ENCODE data around the gene TAS2R14. TPM values are rescaled to one million over a fixed set of nuclear protein-coding genes. Genes with fewer than 3 reads are reported as not detected.

Gene TAS2R14
- total and polyA plus RNA-seq, 2 donors from 2014 or later: 0.75 to 3.9 TPM

DNA sequence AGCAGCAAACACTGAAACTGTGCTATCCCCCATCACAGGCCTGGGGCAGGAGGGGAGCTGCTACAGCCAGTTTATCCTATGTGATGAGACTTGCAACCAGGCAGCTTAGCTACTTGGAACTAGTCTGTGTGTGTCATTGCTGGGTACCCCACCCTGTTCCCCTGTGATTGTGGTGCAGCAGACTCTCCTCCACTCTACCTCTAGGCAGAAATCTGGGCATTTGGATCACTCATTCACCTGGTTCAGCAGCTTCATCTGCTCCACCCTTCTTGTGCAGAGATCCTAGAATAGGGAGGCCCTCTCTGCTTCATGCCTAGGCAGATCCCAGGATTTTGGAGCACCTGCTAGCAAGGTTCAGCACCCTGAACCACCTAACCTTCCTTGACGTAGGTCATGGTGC, 38.5 kb downstream of the TAS2R14 start:
- no peak overlapping the region for H3K9ac ChIP-seq (ENCODE audit: low read length in 3 of 3)
- FAIRE-seq (no peak), DNase-seq (no peak)
- H3K36me3 ChIP-seq (ENCODE audit: control insufficient read depth in 2 of 3, insufficient read depth in 3 of 3, low read length in 3 of 3): no peaks in the 10 kb centered on the region
- H3K27ac ChIP-seq (ENCODE audit: low read depth in 2 of 2, low read length in 2 of 2): no peak overlapping the region
- H3K4me1 ChIP-seq (ENCODE audit: control insufficient read depth in 2 of 3, insufficient read depth in 2 of 3, low read depth in 1 of 3, low read length in 3 of 3): no peaks in the 10 kb centered on the region
- H3K4me3 ChIP-seq (ENCODE audit: low read length in 3 of 3): no peak overlapping the region
- no peaks in the 10 kb centered on the region for H3K27me3 ChIP-seq (ENCODE audit: control insufficient read depth, insufficient read depth, low read length)
- no peak for TF ChIP-seq CTCF (IDR thresholded peaks at IDR 0.05; ENCODE audit: borderline replicate concordance, extremely low read depth, insufficient read depth)
- peaks cover 0 to 12% (median 0%) of the 10 kb centered on the region in 3 donors for H3K9me3 ChIP-seq (ENCODE audit: control insufficient read depth in 2 of 3, insufficient read depth in 1 of 3, low read length in 3 of 3)
- intact Hi-C loops (cut with DNase I): no loop called here

GRCh38 chr12:10896854-10897253, 42.2 kb downstream of the TAS2R14 start:
- no peak for TF ChIP-seq CTCF (IDR thresholded peaks at IDR 0.05; ENCODE audit: borderline replicate concordance, extremely low read depth, insufficient read depth)
- Histone ChIP-seq H3K9me3 (ENCODE audit: control insufficient read depth in 2 of 3, insufficient read depth in 1 of 3, low read length in 3 of 3) (no peaks in the 10 kb centered on the region), H3K27ac (ENCODE audit: low read depth in 2 of 2, low read length in 2 of 2) (no peak overlapping the region), H3K9ac (ENCODE audit: low read length in 3 of 3) (no peak overlapping the region), H3K36me3 (ENCODE audit: control insufficient read depth in 2 of 3, insufficient read depth in 3 of 3, low read length in 3 of 3) (no peaks in the 10 kb centered on the region), H3K27me3 (ENCODE audit: control insufficient read depth, insufficient read depth, low read length) (no peaks in the 10 kb centered on the region), H3K4me1 (ENCODE audit: control insufficient read depth in 2 of 3, insufficient read depth in 2 of 3, low read depth in 1 of 3, low read length in 3 of 3) (no peaks in the 10 kb centered on the region), H3K4me3 (ENCODE audit: low read length in 3 of 3) (no peak overlapping the region)
- intact Hi-C loops (cut with DNase I): no loop called here
- DNase-seq (no peak), FAIRE-seq (no peak)

DNA sequence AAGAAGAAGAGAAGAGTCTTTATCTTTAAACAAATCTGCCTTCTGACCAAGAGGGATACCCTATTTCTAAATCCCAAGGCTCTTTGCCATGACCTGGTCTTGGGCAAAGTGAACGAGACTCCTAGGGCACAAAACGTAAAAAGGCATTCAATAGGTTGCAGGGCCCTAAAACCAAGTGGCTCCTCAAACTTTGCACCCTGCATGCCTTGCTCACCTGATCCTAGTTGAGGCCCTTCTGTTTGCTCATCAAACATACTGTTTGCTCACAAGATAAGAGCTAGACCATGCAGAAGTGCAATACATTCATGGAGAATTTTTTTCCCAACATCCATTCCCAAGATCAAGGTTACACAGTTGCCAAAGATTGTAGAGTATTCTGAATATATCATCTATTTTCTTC, 47.1 kb downstream of the TAS2R14 start:
- FAIRE-seq (no peak), DNase-seq (no peak)
- Histone ChIP-seq H3K9me3 (ENCODE audit: control insufficient read depth in 2 of 3, insufficient read depth in 1 of 3, low read length in 3 of 3) (no peaks in the 10 kb centered on the region), H3K4me1 (ENCODE audit: control insufficient read depth in 2 of 3, insufficient read depth in 2 of 3, low read depth in 1 of 3, low read length in 3 of 3) (no peaks in the 10 kb centered on the region), H3K36me3 (ENCODE audit: control insufficient read depth in 2 of 3, insufficient read depth in 3 of 3, low read length in 3 of 3) (no peaks in the 10 kb centered on the region), H3K4me3 (ENCODE audit: low read length in 3 of 3) (no peak overlapping the region), H3K27me3 (ENCODE audit: control insufficient read depth, insufficient read depth, low read length) (no peaks in the 10 kb centered on the region), H3K9ac (ENCODE audit: low read length in 3 of 3) (no peak overlapping the region), H3K27ac (ENCODE audit: low read depth in 2 of 2, low read length in 2 of 2) (no peak overlapping the region)
- intact Hi-C loops (cut with DNase I): no loop called here
- no peak for TF ChIP-seq CTCF (IDR thresholded peaks at IDR 0.05; ENCODE audit: borderline replicate concordance, extremely low read depth, insufficient read depth)

DNA sequence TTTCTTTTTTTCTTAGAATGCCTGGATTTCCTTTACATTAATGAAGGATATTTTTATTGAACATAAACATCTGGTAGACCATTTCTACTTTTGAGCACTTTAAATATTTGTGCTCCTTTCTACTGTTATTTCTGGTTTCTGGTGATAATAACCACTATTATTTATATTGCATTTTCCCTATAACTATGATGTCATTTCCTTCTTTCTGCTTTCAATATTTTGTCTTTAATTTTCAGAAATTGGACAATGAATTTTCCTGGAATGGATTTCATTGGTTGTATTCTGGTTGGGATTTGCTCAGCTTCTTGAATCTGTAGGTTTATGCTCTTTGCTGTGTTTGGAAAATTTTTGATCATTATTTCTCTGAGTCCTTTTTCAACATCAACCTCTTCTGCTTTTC, 49.8 kb downstream of the TAS2R14 start:
- H3K9me3 ChIP-seq (ENCODE audit: control insufficient read depth in 2 of 3, insufficient read depth in 1 of 3, low read length in 3 of 3): no peaks in the 10 kb centered on the region
- H3K27ac ChIP-seq (ENCODE audit: low read depth in 2 of 2, low read length in 2 of 2): no peak overlapping the region
- no peaks in the 10 kb centered on the region for H3K27me3 ChIP-seq (ENCODE audit: control insufficient read depth, insufficient read depth, low read length)
- DNase-seq (no peak), FAIRE-seq (no peak)
- H3K9ac ChIP-seq (ENCODE audit: low read length in 3 of 3): no peak overlapping the region
- TF ChIP-seq CTCF (IDR thresholded peaks at IDR 0.05; ENCODE audit: borderline replicate concordance, extremely low read depth, insufficient read depth): no peak
- intact Hi-C loops (cut with DNase I): no loop called here
- no peak overlapping the region for H3K4me3 ChIP-seq (ENCODE audit: low read length in 3 of 3)
- H3K4me1 ChIP-seq (ENCODE audit: control insufficient read depth in 2 of 3, insufficient read depth in 2 of 3, low read depth in 1 of 3, low read length in 3 of 3): no peaks in the 10 kb centered on the region
- no peaks in the 10 kb centered on the region for H3K36me3 ChIP-seq (ENCODE audit: control insufficient read depth in 2 of 3, insufficient read depth in 3 of 3, low read length in 3 of 3)
